Endodermal cell (in vitro differentiated cells): ENCODE measurements around the gene NPHP4. TPM values are rescaled to one million over a fixed set of nuclear protein-coding genes. Genes with fewer than 3 reads are reported as not detected.

ENCODE experiments used
- DNase-seq: peaks from one replicate; pipeline ENCODE4 v3.0.0-alpha.2; 2017
- H3K27ac ChIP-seq: 2 replicates; pipeline ENCODE4 v1.5.1; 2013; ENCODE audit warnings: mild to moderate bottlenecking, low read depth, low read length, moderate library complexity
- H3K27me3 ChIP-seq: 2 replicates; pipeline ENCODE4 v1.6.1; 2013; ENCODE audit warnings: mild to moderate bottlenecking, low read length, moderate library complexity; ENCODE audit not compliant: insufficient read depth, control insufficient read depth, poor library complexity, severe bottlenecking
- H3K36me3 ChIP-seq: 2 replicates; pipeline ENCODE4 v1.7.0; 2013; ENCODE audit warnings: mild to moderate bottlenecking, low read length, moderate library complexity; ENCODE audit not compliant: control insufficient read depth, insufficient read depth
- H3K4me1 ChIP-seq: one replicate; pipeline ENCODE4 v1.7.0; 2013; ENCODE audit warnings: low read length; ENCODE audit not compliant: control insufficient read depth, insufficient read depth
- H3K4me3 ChIP-seq: 2 replicates; pipeline ENCODE4 v1.5.1; 2013; ENCODE audit warnings: mild to moderate bottlenecking, low read length, moderate library complexity
- H3K9ac ChIP-seq: 2 replicates; pipeline ENCODE4 v1.6.1; 2013; ENCODE audit warnings: mild to moderate bottlenecking, low read length, moderate library complexity; ENCODE audit not compliant: poor library complexity, severe bottlenecking; ENCODE audit errors: extremely low read depth
- H3K9me3 ChIP-seq: 2 replicates; pipeline ENCODE4 v1.6.1; 2013; ENCODE audit warnings: mild to moderate bottlenecking, low read length, moderate library complexity; ENCODE audit not compliant: control insufficient read depth
- H3K27ac Mint-ChIP-seq: 2 replicates; pipeline ENCODE4 v1.8.0; 2020; ENCODE audit warnings: mixed read lengths
- H3K27me3 Mint-ChIP-seq: 2 replicates; pipeline ENCODE4 v1.8.0; 2021; ENCODE audit warnings: mild to moderate bottlenecking, mixed read lengths; ENCODE audit not compliant: insufficient read depth
- H3K36me3 Mint-ChIP-seq: 2 replicates; pipeline ENCODE4 v1.8.0; 2020; ENCODE audit warnings: low read depth, mixed read lengths
- H3K4me1 Mint-ChIP-seq: 2 replicates; pipeline ENCODE4 v1.8.0; 2020; ENCODE audit warnings: mixed read lengths
- H3K4me3 Mint-ChIP-seq: 2 replicates; pipeline ENCODE4 v1.8.0; 2020; ENCODE audit warnings: mild to moderate bottlenecking, moderate library complexity, mixed read lengths
- H3K9me3 Mint-ChIP-seq: 2 replicates; pipeline ENCODE4 v1.8.0; 2020; ENCODE audit warnings: mild to moderate bottlenecking, mixed read lengths
- WGBS, 2 experiments: methylation state at CpG; one replicate each; pipeline versions ENCODE4 v1.1.5 to v1.1.7; 2013; ENCODE audit warnings: missing lambda C conversion rate in 2 of 2, mixed read lengths in 1 of 2; ENCODE audit not compliant: insufficient coverage in 1 of 2, insufficient read length in 1 of 2; 5-methylcytosine and 5-hydroxymethylcytosine counted together
- total RNA-seq, 2 donors: library from RNA; stranded (reverse); fragmentation: NEBNext Ultra II Directional in 1 of 2; extraction: Animal tissue kit (Norgen Biotek cat#: 25700) in 1 of 2; gene quantifications; 2 replicates in 1 of 2; 3 replicates in 1 of 2; pipeline ENCODE4 v1.2.1, GENCODE V29; 2021
- TF ChIP-seq, protein P1 (sequence below): fragments of 200-600 bp; sonication (generic); conservative IDR thresholded peaks from 2 replicates; pipeline ENCODE4 v1.5.0; 2021; ENCODE audit warnings: antibody characterized with exemption, mild to moderate bottlenecking

NPHP4 gene
- total RNA-seq, 2 donors from 2014 or later: 19.1 to 25.4 TPM

DNA sequence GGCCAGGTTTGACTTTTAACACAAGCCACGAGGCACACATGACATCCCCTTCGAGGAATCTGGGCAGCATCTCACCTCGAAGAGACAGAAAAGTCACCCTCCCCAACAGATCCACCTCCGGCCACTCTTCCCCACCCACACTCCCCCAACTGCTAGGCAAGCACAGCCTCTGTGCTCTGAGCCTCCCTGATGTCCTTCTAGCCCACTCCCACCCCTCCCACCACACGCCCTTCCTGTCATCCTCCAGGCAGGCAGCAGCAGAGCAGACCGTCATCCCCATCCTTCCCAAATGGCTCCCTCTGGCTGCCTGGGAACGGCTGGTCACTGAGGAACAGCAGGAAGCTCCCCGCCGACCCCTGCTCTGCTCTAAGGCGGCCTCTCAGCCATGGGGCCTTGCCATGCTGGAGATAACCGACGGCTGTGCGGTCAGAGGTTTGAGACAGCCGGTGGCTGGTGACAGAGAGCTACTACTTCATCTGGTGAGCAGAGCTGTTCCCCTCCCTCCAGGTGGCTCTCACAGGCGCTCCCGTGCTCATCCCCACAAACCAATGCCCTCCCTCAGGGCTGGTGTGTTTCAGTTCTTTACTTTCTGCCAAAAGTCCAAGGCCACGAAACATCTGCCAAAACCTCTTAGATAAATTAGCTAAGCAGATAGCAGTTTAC, 25.6 kb downstream of the NPHP4 start:
- peaks cover 35% of the 10 kb centered on the region for H3K36me3 Mint-ChIP-seq
- no peaks in the 10 kb centered on the region for H3K9me3 Mint-ChIP-seq
- TF ChIP-seq, protein P1, sequence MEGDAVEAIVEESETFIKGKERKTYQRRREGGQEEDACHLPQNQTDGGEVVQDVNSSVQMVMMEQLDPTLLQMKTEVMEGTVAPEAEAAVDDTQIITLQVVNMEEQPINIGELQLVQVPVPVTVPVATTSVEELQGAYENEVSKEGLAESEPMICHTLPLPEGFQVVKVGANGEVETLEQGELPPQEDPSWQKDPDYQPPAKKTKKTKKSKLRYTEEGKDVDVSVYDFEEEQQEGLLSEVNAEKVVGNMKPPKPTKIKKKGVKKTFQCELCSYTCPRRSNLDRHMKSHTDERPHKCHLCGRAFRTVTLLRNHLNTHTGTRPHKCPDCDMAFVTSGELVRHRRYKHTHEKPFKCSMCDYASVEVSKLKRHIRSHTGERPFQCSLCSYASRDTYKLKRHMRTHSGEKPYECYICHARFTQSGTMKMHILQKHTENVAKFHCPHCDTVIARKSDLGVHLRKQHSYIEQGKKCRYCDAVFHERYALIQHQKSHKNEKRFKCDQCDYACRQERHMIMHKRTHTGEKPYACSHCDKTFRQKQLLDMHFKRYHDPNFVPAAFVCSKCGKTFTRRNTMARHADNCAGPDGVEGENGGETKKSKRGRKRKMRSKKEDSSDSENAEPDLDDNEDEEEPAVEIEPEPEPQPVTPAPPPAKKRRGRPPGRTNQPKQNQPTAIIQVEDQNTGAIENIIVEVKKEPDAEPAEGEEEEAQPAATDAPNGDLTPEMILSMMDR: no peak
- Histone ChIP-seq H3K36me3 (peaks cover 5% of the 10 kb centered on the region), H3K27me3 (no peaks in the 10 kb centered on the region), H3K9ac (no peak overlapping the region), H3K4me3 (no peak overlapping the region), H3K27ac (no peak overlapping the region), H3K4me1 (no peaks in the 10 kb centered on the region), H3K9me3 (no peaks in the 10 kb centered on the region)
- no peak overlapping the region for H3K4me3 Mint-ChIP-seq
- H3K27me3 Mint-ChIP-seq: no peaks in the 10 kb centered on the region
- no peak for DNase-seq
- peaks cover 13% of the 10 kb centered on the region for H3K4me1 Mint-ChIP-seq
- 86 to 90% methylated on average over 12 to 17 of the region's 17 CpGs for WGBS, 2 experiments
- H3K27ac Mint-ChIP-seq: no peak overlapping the region

DNA sequence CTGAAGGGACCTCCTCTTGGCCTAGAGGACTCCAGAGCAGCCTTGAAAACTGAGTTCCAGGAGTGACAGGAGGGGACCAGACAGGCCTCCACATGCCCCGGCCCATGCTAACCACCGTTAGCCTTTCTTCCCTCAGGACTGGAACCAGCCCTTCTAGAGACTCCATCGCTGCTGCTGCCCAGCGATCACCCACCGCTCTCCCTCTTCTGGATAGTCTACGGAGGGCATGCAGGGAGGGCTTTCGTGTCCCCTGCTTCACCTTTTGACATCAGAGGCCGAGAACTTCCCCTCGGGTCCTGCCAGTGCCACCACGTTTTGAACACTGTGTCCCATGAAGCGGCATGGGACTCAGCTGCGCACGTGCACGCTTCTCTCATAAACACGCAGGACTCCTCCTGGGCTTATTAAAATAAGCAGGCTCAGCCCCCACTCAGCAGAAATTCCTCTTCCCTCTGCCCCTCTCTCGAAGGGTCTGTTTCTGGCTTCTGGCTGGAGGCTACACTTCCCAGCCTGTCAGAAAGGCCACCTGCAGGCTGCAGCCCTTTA, 26.6 kb downstream of the NPHP4 start:
- H3K27ac Mint-ChIP-seq: no peak overlapping the region

DNA sequence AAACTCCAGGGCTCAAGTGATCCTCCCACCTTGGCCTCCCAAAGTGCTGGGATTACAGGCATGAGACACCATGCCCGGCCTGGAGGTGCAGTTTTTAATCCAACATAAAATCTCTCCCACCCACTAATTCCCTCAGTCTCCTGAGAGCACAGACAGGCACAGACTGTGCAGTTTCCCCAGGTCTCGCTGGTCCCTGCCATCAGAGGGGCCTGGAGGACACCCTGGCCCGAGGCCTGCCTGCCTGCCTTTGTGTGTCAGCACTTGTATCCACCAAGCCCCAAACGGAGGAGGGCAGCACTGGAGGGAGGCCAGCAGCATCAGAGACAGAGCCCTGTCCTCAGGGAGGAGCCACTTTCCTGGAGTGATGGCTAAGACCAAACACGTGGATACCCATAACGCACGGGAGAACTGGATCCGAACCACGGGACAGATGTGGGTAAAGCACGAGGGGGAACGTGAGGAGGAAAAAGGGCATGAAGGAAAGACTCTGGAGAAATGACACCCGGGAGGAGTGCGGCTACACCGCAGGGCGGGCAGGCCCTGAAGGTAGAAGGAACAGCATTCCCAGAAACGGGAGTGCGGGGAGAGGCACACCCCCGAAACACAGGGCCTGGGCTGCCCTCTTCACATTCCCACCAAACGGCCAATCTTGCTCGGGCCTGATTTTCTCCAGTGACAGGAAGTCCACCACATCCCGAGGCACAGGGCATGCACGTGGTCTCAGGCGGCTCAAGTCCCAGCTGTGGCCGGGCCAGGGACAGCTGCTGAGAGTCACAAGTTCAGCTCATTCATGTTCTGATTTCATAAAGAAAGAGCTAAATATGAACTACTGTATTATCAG, 29.7 kb downstream of the NPHP4 start:
- no peaks in the 10 kb centered on the region for H3K4me1 Mint-ChIP-seq
- Histone ChIP-seq H3K4me3 (no peak overlapping the region), H3K27ac (no peak overlapping the region), H3K9ac (no peak overlapping the region), H3K27me3 (no peaks in the 10 kb centered on the region), H3K4me1 (no peaks in the 10 kb centered on the region), H3K36me3 (no peaks in the 10 kb centered on the region), H3K9me3 (no peaks in the 10 kb centered on the region)
- TF ChIP-seq, protein P1: no peak
- no peak for DNase-seq
- peak overlapping the region; percentile 35 for H3K27ac Mint-ChIP-seq
- peaks cover 32% of the 10 kb centered on the region for H3K36me3 Mint-ChIP-seq
- no peak overlapping the region for H3K4me3 Mint-ChIP-seq
- no peaks in the 10 kb centered on the region for H3K9me3 Mint-ChIP-seq
- WGBS, 2 experiments: 89 to 94% methylated on average over 16 to 24 of the region's 24 CpGs
- no peaks in the 10 kb centered on the region for H3K27me3 Mint-ChIP-seq

More for the DNA sequence above, 26.6 kb downstream of the NPHP4 start:
- 89 to 91% methylated on average over 15 to 16 of the region's 16 CpGs for WGBS, 2 experiments
- Histone ChIP-seq H3K36me3 (peaks cover 5% of the 10 kb centered on the region), H3K4me3 (no peak overlapping the region), H3K9ac (no peak overlapping the region), H3K27me3 (no peaks in the 10 kb centered on the region), H3K9me3 (no peaks in the 10 kb centered on the region), H3K4me1 (no peaks in the 10 kb centered on the region), H3K27ac (no peak overlapping the region)
- H3K9me3 Mint-ChIP-seq: no peaks in the 10 kb centered on the region
- peaks cover 42% of the 10 kb centered on the region for H3K36me3 Mint-ChIP-seq
- no peaks in the 10 kb centered on the region for H3K27me3 Mint-ChIP-seq
- DNase-seq: no peak
- H3K4me1 Mint-ChIP-seq: peaks cover 4% of the 10 kb centered on the region
- H3K4me3 Mint-ChIP-seq: no peak overlapping the region
- TF ChIP-seq, protein P1: no peak
